Nephron (organoid): ENCODE results near the gene PHGDH.
"Not testable (repeated sequence)": the region's sequence is repeated elsewhere in the genome, so short reads cannot be mapped to it uniquely, and the experiment has no call there.

Experiments used
- H3K27ac Mint-ChIP-seq, 3 experiments: 2 replicates each; pipeline ENCODE4 v1.8.0; 2020; ENCODE audit warnings: mixed read lengths in 3 of 3, mild to moderate bottlenecking in 2 of 3, moderate library complexity in 1 of 3
- H3K27me3 Mint-ChIP-seq: 2 replicates; pipeline ENCODE4 v1.8.0; 2021; ENCODE audit warnings: low read depth, mild to moderate bottlenecking, moderate library complexity, mixed read lengths
- H3K36me3 Mint-ChIP-seq: 2 replicates; pipeline ENCODE4 v1.8.0; 2020; ENCODE audit warnings: low read depth, mixed read lengths
- H3K4me1 Mint-ChIP-seq: 2 replicates; pipeline ENCODE4 v1.8.0; 2020; ENCODE audit warnings: mixed read lengths
- H3K4me3 Mint-ChIP-seq, 3 experiments: 2 replicates each; pipeline ENCODE4 v1.8.0; 2020; ENCODE audit warnings: mild to moderate bottlenecking in 3 of 3, mixed read lengths in 3 of 3, moderate library complexity in 2 of 3
- H3K9me3 Mint-ChIP-seq: 2 replicates; pipeline ENCODE4 v1.8.0; 2020; ENCODE audit warnings: mixed read lengths
- CTCF ChIP-seq, 3 experiments: fragments of 200-600 bp; sonication (generic); IDR thresholded peaks; one replicate each; pipeline ENCODE4 v1.5.0; 2021; ENCODE audit warnings: antibody characterized with exemption in 3 of 3; ENCODE audit not compliant: unreplicated experiment in 3 of 3

Gene PHGDH

DNA sequence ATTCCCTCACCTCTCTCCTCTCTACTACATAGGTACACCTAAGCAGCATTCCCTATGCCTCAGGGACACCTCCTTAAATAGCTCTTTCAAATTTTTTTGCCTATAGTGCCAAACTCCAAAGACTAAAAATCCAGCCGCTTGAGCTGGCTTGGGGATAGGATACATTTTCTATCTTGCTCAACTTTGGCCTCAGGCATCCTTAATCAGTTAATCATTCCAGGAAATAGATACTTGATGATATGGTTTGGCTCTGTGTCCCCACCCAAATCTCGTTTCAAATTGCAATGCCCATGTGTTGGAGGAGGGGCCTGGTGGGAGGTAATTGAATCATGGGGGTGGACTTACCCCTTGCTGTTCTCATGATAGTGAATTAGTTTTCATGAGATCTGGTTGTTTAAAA, 11.4 kb upstream of the PHGDH start:
- Mint-ChIP-seq H3K4me3 (no peak overlapping the region), H3K9me3 (peaks cover 38% of the 10 kb centered on the region), H3K27me3 (peaks cover 4% of the 10 kb centered on the region), H3K4me1 (peaks cover 7% of the 10 kb centered on the region), H3K36me3 (no peaks in the 10 kb centered on the region), H3K27ac (no peak overlapping the region)
- TF ChIP-seq CTCF (IDR thresholded peaks at IDR 0.05; ENCODE audit: unreplicated experiment in 3 of 3): no peak

GRCh38 chr1:119701659-119702058, 10.1 kb upstream of the PHGDH start:
- peaks cover 7% of the 10 kb centered on the region for H3K4me1 Mint-ChIP-seq
- no peak for TF ChIP-seq CTCF (IDR thresholded peaks at IDR 0.05; ENCODE audit: unreplicated experiment in 3 of 3)
- H3K36me3 Mint-ChIP-seq: no peaks in the 10 kb centered on the region
- H3K4me3 Mint-ChIP-seq: no peak overlapping the region
- H3K27ac Mint-ChIP-seq: no peak overlapping the region
- peaks cover 7% of the 10 kb centered on the region for H3K27me3 Mint-ChIP-seq
- H3K9me3 Mint-ChIP-seq: peaks cover 38% of the 10 kb centered on the region

GRCh38 chr1:119702384-119702783, 9.3 kb upstream of the PHGDH start:
- Mint-ChIP-seq H3K9me3 (peaks cover 42% of the 10 kb centered on the region), H3K4me1 (peaks cover 7% of the 10 kb centered on the region), H3K4me3 (no peak overlapping the region), H3K36me3 (no peaks in the 10 kb centered on the region), H3K27ac (no peak overlapping the region), H3K27me3 (peaks cover 7% of the 10 kb centered on the region)
- TF ChIP-seq CTCF (IDR thresholded peaks at IDR 0.05; ENCODE audit: unreplicated experiment in 3 of 3): no peak

DNA sequence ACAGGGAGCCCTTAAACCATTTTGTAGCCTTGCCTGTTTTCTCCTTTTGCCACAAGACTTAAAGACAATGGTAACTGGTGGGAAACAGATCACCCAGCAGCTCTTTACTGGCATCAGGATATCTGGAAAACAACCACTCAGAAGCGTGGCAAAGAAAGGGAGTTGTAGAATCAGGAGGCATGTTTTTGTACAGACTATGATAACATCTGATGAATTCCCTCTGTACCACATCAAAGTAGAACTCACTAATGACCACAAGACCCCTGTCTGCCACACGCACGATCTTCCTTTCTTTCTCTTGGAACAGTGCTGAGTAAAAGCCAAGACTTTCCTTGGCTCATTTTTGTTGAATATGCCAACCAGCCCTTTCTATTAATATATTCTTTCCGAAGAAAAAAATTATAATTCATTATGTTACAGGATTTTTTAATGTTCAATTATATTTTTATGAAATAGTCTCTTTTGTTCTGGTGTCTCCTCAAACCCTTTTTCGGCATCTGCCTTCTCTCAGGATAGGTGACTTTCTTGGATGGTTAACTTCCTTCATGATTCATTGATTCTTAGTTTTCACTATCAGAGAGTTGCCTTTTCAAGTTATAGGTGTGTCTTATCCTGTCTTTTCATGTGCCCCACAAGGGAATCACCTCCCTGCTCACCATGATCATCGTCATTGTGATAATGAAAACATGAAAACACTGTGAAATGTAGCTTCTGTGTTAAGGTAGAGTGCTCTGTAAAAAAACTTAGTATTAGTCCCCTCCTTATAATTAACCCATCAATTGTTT, 7.9 kb upstream of the PHGDH start:
- H3K27me3 Mint-ChIP-seq: peaks cover 7% of the 10 kb centered on the region

GRCh38 chr1:119706599-119706998, 5.1 kb upstream of the PHGDH start:
- peaks cover 32% of the 10 kb centered on the region for H3K9me3 Mint-ChIP-seq
- not testable (repeated sequence) for H3K36me3 Mint-ChIP-seq, H3K4me3 Mint-ChIP-seq, H3K27me3 Mint-ChIP-seq, H3K27ac Mint-ChIP-seq, H3K4me1 Mint-ChIP-seq

More for the DNA sequence above, 7.9 kb upstream of the PHGDH start:
- TF ChIP-seq CTCF (IDR thresholded peaks at IDR 0.05; ENCODE audit: unreplicated experiment in 3 of 3): no peak
- H3K27ac Mint-ChIP-seq: no peak overlapping the region
- H3K9me3 Mint-ChIP-seq: peaks cover 44% of the 10 kb centered on the region
- no peak overlapping the region for H3K4me3 Mint-ChIP-seq
- peaks cover 4% of the 10 kb centered on the region for H3K4me1 Mint-ChIP-seq
- no peaks in the 10 kb centered on the region for H3K36me3 Mint-ChIP-seq

DNA sequence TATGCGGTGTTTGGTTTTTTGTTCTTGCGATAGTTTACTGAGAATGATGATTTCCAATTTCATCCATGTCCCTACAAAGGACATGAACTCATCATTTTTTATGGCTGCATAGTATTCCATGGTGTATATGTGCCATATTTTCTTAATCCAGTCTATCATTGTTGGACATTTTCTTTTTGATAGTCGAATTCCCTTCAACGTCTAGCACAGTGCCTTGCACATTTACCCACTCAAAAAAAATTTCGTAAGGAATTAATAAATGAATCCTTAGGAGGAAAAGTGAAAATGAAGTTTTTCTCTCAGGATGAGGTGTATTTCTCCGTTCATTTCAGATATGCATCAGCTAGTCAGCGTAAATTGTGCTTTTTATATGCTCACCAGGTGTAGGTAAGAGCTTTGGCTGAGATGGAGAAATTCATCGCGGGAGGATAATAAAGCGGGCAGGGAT, 354 bp upstream of the PHGDH start:
- H3K4me1 Mint-ChIP-seq: peaks cover 34% of the 10 kb centered on the region
- H3K4me3 Mint-ChIP-seq: peak overlapping the region; percentile 90 to 98 (median 98)
- H3K27ac Mint-ChIP-seq: peak overlapping the region; percentile 95 to 97 (median 96)
- H3K27me3 Mint-ChIP-seq, H3K9me3 Mint-ChIP-seq, H3K36me3 Mint-ChIP-seq: not testable (repeated sequence)
